ENCODE results near the gene TUBGCP3.

TUBGCP3 gene

GRCh38 chr13:112624040-112624439 is 36.1 kb upstream of the TUBGCP3 start:
- Histone ChIP-seq H3K27me3 (ENCODE audit: low read length) (no peaks in the 10 kb centered on the region), H2AFZ (ENCODE audit: low read depth, low read length, severe bottlenecking) (no peak overlapping the region), H3K79me2 (ENCODE audit: insufficient read depth, low read length) (no peaks in the 10 kb centered on the region), H3K4me2 (ENCODE audit: low read depth, low read length, poor library complexity, severe bottlenecking) (no peak overlapping the region), H3F3A (ENCODE audit: insufficient read depth) (no peaks in the 10 kb centered on the region), H3K36me3 (ENCODE audit: low read length) (no peaks in the 10 kb centered on the region), H3K9me3 (ENCODE audit: insufficient read depth, low read length) (no peaks in the 10 kb centered on the region), H3K4me3 (ENCODE audit: insufficient read depth, low read length, poor library complexity, severe bottlenecking) (no peak overlapping the region), H4K20me1 (ENCODE audit: low read depth, low read length) (no peaks in the 10 kb centered on the region), H3K9me2 (replicated peaks; ENCODE audit: insufficient read depth, low read length) (no peaks in the 10 kb centered on the region), H3K9ac (ENCODE audit: low read length) (no peak overlapping the region), H3K27ac (ENCODE audit: low read depth, low read length) (no peak overlapping the region)
- TF ChIP-seq EZH2phosphoT487 (conservative IDR thresholded peaks at IDR 0.05; ENCODE audit: low read length), result no peak
- no peak for TF ChIP-seq CTCF (IDR thresholded peaks at IDR 0.05; ENCODE audit: insufficient read depth, low read length, poor library complexity, severe bottlenecking)

DNA sequence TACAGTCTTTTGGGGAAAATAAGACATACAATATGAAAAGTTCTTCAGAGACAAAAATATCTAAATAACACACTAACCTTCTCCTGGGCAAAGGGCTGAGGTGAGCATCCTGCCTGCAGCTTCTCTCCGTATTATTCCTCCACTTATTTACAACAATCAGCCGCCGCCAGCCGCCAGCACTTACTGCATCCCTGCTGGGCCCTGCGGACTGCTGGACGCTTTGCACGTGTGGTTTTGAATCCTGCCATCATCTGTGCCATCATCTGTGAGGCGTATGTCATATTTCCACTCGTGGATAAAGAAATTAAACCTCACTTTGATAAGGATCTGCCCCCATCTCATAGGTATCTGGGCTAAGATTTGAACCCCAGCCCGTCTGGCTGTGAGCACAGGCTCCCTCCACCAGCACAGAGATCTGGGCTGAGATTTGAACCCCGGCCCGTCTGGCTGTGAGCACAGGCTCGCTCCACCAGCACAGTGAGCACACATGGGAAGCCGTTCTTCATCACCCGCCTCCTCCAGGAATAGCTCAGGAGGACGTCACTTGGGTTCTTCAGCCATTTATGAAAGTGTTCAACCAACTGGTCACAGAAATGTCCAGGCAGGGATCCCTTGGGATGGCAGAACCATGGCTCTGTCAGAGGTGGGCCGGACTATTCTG is 35.2 kb upstream of the TUBGCP3 start:
- H3K4me3 ChIP-seq (ENCODE audit: insufficient read depth, low read length, poor library complexity, severe bottlenecking), result no peak overlapping the region
- TF ChIP-seq CTCF (IDR thresholded peaks at IDR 0.05; ENCODE audit: insufficient read depth, low read length, poor library complexity, severe bottlenecking), result no peak
- TF ChIP-seq EZH2phosphoT487 (conservative IDR thresholded peaks at IDR 0.05; ENCODE audit: low read length), result no peak
- H3K4me2 ChIP-seq (ENCODE audit: low read depth, low read length, poor library complexity, severe bottlenecking), result no peak overlapping the region
- H3K9me2 ChIP-seq (replicated peaks; ENCODE audit: insufficient read depth, low read length), result no peaks in the 10 kb centered on the region
- H3K36me3 ChIP-seq (ENCODE audit: low read length), result no peaks in the 10 kb centered on the region
- no peak overlapping the region for H2AFZ ChIP-seq (ENCODE audit: low read depth, low read length, severe bottlenecking)
- H4K20me1 ChIP-seq (ENCODE audit: low read depth, low read length), result no peaks in the 10 kb centered on the region
- H3K79me2 ChIP-seq (ENCODE audit: insufficient read depth, low read length), result no peaks in the 10 kb centered on the region
- H3K9ac ChIP-seq (ENCODE audit: low read length), result no peak overlapping the region
- no peak overlapping the region for H3K27ac ChIP-seq (ENCODE audit: low read depth, low read length)
- H3K27me3 ChIP-seq (ENCODE audit: low read length), result no peaks in the 10 kb centered on the region
- H3F3A ChIP-seq (ENCODE audit: insufficient read depth), result no peaks in the 10 kb centered on the region
- H3K9me3 ChIP-seq (ENCODE audit: insufficient read depth, low read length), result no peaks in the 10 kb centered on the region

DNA sequence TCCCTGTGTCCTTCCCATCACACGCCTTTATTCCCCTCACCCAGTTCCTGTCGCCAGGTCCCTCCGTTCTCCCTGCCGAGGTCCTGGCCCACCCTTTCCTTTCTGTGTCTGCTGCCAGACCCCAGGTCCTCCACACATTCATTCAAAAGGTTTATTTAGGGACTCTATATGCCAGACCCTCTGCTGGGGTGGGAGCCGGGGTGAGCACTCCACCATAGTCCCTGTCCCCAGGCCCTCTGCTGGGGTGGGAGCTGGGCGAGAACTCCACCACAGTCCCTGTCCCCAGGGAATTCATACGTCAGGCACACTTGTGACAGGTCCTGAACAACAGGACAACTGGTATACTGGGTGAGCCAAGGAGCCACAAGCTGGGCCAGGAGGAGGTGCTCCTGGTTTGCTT is 34.4 kb upstream of the TUBGCP3 start:
- TF ChIP-seq CTCF (IDR thresholded peaks at IDR 0.05; ENCODE audit: insufficient read depth, low read length, poor library complexity, severe bottlenecking) (no peak), EZH2phosphoT487 (conservative IDR thresholded peaks at IDR 0.05; ENCODE audit: low read length) (no peak)
- Histone ChIP-seq H3F3A (ENCODE audit: insufficient read depth) (no peaks in the 10 kb centered on the region), H3K27ac (ENCODE audit: low read depth, low read length) (no peak overlapping the region), H2AFZ (ENCODE audit: low read depth, low read length, severe bottlenecking) (no peak overlapping the region), H3K9me2 (replicated peaks; ENCODE audit: insufficient read depth, low read length) (no peaks in the 10 kb centered on the region), H3K79me2 (ENCODE audit: insufficient read depth, low read length) (no peaks in the 10 kb centered on the region), H3K9ac (ENCODE audit: low read length) (no peak overlapping the region), H3K27me3 (ENCODE audit: low read length) (no peaks in the 10 kb centered on the region), H3K36me3 (ENCODE audit: low read length) (no peaks in the 10 kb centered on the region), H4K20me1 (ENCODE audit: low read depth, low read length) (no peaks in the 10 kb centered on the region), H3K9me3 (ENCODE audit: insufficient read depth, low read length) (no peaks in the 10 kb centered on the region), H3K4me2 (ENCODE audit: low read depth, low read length, poor library complexity, severe bottlenecking) (no peak overlapping the region), H3K4me3 (ENCODE audit: insufficient read depth, low read length, poor library complexity, severe bottlenecking) (no peak overlapping the region)

Data from SU-DHL-6 (cell line).